Gastrocnemius medialis (tissue), 4 donors: ENCODE results near the gene GCLM.

Experiments used
- POLR2A ChIP-seq, 2 donors: fragments of 450-650 bp; IDR thresholded peaks; one replicate each; pipeline ENCODE4 v1.6.1; 2017; ENCODE audit warnings: antibody characterized with exemption in 2 of 2, mild to moderate bottlenecking in 2 of 2, moderate library complexity in 2 of 2
- TF ChIP-seq, protein P1 (sequence below), 5 experiments: fragments of 450-650 bp in 3 of 5; fragments of 200-600 bp in 2 of 5; sonication (generic) in 2 of 5; IDR thresholded peaks in 4 of 5; conservative IDR thresholded peaks in 1 of 5; 1 replicate in 4 of 5; 2 replicates in 1 of 5; pipeline ENCODE4 v1.5.1; 2016 to 2019; ENCODE audit warnings: antibody characterized with exemption in 5 of 5, mild to moderate bottlenecking in 3 of 5, moderate library complexity in 3 of 5

DNA sequence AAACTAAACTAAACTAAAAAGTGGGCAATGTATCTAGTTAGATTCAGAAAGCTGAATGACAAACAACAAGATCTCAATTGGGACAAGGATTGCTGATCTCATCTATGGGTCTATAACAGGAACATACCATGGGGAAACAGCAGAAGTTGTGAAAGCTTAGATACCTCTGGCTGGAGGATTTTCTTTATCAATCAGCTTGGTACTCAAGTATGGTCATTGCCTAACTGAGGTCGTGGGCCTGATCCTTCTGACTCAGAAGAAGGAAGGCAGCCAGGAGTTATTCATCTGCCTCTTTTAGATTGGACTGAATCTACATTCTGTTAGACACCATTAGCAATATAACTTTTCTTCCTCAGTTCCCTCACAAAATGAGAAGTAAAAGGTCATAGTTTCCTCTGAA, 69.9 kb downstream of the GCLM start:
- TF ChIP-seq, protein P1, sequence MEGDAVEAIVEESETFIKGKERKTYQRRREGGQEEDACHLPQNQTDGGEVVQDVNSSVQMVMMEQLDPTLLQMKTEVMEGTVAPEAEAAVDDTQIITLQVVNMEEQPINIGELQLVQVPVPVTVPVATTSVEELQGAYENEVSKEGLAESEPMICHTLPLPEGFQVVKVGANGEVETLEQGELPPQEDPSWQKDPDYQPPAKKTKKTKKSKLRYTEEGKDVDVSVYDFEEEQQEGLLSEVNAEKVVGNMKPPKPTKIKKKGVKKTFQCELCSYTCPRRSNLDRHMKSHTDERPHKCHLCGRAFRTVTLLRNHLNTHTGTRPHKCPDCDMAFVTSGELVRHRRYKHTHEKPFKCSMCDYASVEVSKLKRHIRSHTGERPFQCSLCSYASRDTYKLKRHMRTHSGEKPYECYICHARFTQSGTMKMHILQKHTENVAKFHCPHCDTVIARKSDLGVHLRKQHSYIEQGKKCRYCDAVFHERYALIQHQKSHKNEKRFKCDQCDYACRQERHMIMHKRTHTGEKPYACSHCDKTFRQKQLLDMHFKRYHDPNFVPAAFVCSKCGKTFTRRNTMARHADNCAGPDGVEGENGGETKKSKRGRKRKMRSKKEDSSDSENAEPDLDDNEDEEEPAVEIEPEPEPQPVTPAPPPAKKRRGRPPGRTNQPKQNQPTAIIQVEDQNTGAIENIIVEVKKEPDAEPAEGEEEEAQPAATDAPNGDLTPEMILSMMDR (IDR thresholded peaks at IDR 0.05 in 4 of 5, conservative IDR thresholded peaks at IDR 0.05 in 1 of 5): no peak
- no peak for TF ChIP-seq POLR2A (IDR thresholded peaks at IDR 0.05)
